ENCODE results near the gene EVX2.

Gene EVX2

DNA sequence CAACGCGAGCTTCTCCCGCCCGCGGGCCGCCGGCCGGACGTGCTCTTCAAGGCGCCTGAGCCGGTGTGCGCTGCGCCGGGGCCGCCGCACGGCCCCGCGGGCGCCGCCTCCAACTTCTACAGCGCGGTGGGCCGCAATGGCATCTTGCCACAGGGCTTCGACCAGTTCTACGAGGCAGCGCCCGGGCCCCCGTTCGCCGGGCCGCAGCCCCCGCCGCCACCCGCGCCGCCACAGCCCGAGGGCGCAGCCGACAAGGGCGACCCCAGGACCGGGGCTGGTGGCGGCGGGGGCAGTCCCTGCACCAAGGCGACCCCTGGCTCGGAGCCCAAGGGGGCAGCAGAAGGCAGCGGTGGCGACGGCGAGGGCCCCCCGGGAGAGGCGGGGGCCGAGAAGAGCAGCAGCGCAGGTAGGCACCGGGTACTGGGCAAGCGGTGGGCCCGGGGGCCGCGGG is 24.0 kb upstream of the EVX2 start:
- no peak for DNase-seq (ENCODE audit: low read depth in 2 of 2)

- DNase-seq (ENCODE audit: low read depth in 2 of 2), result no peak
Measured at GRCh38 chr2:176106581-176107539, 23.1 kb upstream of the EVX2 start, which contains the start of gene HOXD11. Gene HOXD11, plus strand, starts transcription at chr2:176107280. Its CDS starts 76 bp downstream, at chr2:176107356.

GRCh38 chr2:176105730-176106580 is 22.2 kb upstream of the EVX2 start:
- DNase-seq (ENCODE audit: low read depth in 2 of 2), result no peak

DNA sequence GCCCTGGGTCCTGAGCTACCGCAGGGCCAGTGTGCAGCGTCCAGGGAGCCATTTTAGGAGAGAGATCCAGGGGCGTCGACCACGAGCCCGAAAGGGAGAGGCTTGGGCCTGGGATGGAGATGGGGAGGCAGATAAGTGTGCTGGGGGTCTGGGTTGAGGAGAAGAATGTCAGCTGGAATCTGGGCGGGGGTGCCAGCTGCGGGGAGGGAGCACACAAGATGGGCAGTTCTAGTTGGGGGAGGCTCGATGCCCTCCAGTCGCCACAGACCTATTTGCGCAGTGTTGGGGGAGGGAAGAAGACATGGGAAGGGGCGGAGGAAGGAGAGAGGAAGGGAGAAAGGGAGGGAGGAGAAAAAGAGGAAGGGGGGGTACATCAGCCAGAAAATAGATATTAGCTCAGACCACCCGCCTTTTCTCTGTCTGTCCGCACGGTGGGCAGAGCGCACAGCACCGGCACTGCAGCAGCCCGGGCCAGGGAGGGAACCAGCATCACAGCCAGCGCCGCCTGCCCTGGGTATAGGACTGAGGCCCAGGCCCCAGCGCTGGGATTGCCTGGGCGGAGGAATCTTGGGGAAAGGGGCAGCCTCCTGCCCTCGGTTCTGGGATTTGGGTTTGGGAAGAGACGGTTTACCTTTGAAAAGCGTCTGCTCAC is 21.4 kb upstream of the EVX2 start:
- DNase-seq (ENCODE audit: low read depth in 2 of 2), result no peak

GRCh38 chr2:176104316-176105077 is 20.7 kb upstream of the EVX2 start:
- DNase-seq (ENCODE audit: low read depth in 2 of 2), result no peak

GRCh38 chr2:176103742-176104315 is 20.1 kb upstream of the EVX2 start:
- no peak for DNase-seq (ENCODE audit: low read depth in 2 of 2)

DNA sequence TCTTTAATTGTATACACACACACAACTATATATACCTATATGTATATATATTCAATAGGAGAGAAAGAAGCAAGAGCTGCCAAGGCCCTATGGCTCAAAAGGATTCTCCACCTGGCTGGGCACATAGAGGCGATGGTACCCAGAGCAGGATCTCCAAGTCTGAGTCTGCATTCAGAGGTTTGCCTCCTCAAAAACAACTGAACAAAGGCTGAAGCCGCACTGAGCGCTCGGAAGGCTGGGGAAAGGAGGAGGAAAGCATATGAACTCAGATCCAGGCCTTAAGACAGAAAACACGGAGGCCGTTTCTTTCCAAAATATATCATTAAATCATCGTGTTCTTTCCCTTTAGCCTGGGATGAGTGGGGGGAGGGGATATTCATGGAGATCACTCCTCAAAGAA is 19.4 kb upstream of the EVX2 start:
- DNase-seq (ENCODE audit: low read depth in 2 of 2), result no peak

DNA sequence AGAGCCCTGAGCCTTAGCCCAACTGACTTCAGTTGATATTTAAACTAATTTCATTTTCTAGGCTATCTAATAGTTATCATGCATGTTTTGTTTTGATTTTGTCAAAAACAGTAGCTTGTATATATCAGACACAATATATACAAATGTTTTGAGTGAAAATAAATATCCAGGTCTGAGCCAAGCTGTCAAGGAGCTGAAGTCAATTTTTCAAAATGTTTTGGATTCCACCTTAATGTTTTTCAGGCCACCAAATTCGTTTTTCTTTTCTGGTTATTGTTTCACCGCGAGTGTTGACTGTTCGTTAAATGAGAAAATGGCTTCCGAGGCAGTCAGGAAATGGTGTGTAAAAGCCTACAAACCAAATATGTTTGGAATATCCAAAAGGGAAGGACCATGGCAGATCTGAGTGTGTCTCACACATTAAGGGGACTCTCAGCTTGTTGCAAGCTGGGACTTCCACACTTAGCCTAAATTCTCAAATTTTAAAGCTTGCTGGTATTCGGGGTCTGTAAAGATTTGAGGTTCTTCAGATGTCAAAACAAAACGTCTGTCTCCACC is 18.6 kb upstream of the EVX2 start:
- DNase-seq (ENCODE audit: low read depth in 2 of 2), result no peak

GRCh38 chr2:176101842-176102241 is 18.1 kb upstream of the EVX2 start:
- no peak for DNase-seq (ENCODE audit: low read depth in 2 of 2)

- no peak for DNase-seq (ENCODE audit: low read depth in 2 of 2)
Measured at GRCh38 chr2:176101216-176101830, 17.6 kb upstream of the EVX2 start.

DNA sequence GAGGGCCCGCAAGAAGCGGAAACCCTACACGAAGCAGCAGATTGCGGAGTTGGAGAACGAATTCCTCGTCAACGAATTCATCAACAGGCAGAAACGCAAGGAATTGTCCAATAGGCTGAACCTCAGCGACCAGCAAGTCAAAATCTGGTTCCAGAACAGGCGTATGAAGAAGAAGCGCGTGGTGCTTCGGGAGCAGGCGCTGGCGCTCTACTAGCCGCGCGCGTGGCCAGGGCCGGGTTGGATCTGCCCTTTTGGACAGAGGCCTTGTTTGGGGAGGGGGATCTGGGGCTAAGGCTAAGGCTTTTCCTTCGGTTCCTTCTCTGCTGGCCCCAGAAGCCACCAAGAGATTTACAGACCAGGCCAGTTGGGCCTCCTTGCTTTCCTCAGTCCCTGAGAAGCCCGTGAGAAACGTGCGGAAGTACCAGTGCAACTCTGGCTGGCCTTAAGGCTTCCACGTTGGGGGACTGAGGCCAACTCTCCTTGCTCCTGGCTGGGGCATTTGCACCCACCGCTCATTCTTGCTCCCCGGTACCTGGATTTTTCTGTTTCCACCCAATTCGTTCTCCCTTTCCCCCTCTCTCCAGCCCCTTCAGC is 16.9 kb upstream of the EVX2 start:
- DNase-seq (ENCODE audit: low read depth in 2 of 2), result no peak

GRCh38 chr2:176099728-176100546 is 16.2 kb upstream of the EVX2 start, which contains the start of gene HOXD12:
Gene HOXD12, plus strand, starts transcription at chr2:176099795. Its CDS starts 7 bp downstream, at chr2:176099802.
- no peak for DNase-seq (ENCODE audit: low read depth in 2 of 2)

GRCh38 chr2:176099159-176099727 is 15.5 kb upstream of the EVX2 start:
- DNase-seq (ENCODE audit: low read depth in 2 of 2), result no peak

GRCh38 chr2:176098366-176099158 is 14.8 kb upstream of the EVX2 start:
- no peak for DNase-seq (ENCODE audit: low read depth in 2 of 2)

GRCh38 chr2:176097820-176098365 is 14.1 kb upstream of the EVX2 start:
- no peak for DNase-seq (ENCODE audit: low read depth in 2 of 2)

- DNase-seq (ENCODE audit: low read depth in 2 of 2), result peak in 1 of 2 donors; percentile 32
Measured at GRCh38 chr2:176096986-176097819, 13.4 kb upstream of the EVX2 start.
